B cell (primary cell): ENCODE measurements around the gene ATG4A. TPM values are rescaled to one million over a fixed set of nuclear protein-coding genes. Genes with fewer than 3 reads are reported as not detected.

Experiments
- ATAC-seq: fragments of 200-7000 bp; cut with Tn5 transposase; one replicate; pipeline ENCODE4 v1.10.0; 2021; ENCODE audit warnings: low read depth, mild to moderate bottlenecking, moderate number of reproducible peaks, moderate library complexity
- CTCF ChIA-PET: fragments of 350-600 bp; sonication (Branson Sonifier 250); formaldehyde crosslinking; loops from one replicate; lab custom pipeline; 2021; ENCODE audit warnings: antibody characterized with exemption, inconsistent platforms; lab: Charles Lee
- POLR2A ChIA-PET: fragments of 350-600 bp; sonication (Branson Sonifier 250); formaldehyde crosslinking; loops from one replicate; lab custom pipeline; 2021; ENCODE audit warnings: antibody characterized with exemption; lab: Charles Lee
- DNase-seq: peaks from one replicate; pipeline ENCODE4 v3.0.0; 2013
- H2AFZ ChIP-seq: 2 replicates; pipeline ENCODE4 v1.6.1; 2012; ENCODE audit warnings: mild to moderate bottlenecking, low read depth, low read length; ENCODE audit not compliant: insufficient read depth, poor library complexity, severe bottlenecking
- H3K27ac ChIP-seq, 2 donors: 1 replicate in 1 of 2; 2 replicates in 1 of 2; pipeline ENCODE4 v1.5.1; 2012 to 2013; ENCODE audit warnings: low read length in 2 of 2, mild to moderate bottlenecking in 2 of 2, moderate library complexity in 1 of 2
- H3K27me3 ChIP-seq, 4 experiments: fragments of 200-600 bp in 1 of 4; sonication (generic) in 1 of 4; replicated peaks in 1 of 4; 1 replicate in 2 of 4; 2 replicates in 2 of 4; pipeline versions ENCODE4 v1.6.1 to v1.7.0; 2013 to 2016; ENCODE audit warnings: low read length in 3 of 4, mild to moderate bottlenecking in 2 of 4, mixed read lengths in 1 of 4, moderate library complexity in 1 of 4; ENCODE audit not compliant: insufficient read depth in 4 of 4, control insufficient read depth in 3 of 4; ENCODE audit errors: control extremely low read depth in 1 of 4
- H3K36me3 ChIP-seq, 2 experiments: replicated peaks in 1 of 2; 1 replicate in 1 of 2; 2 replicates in 1 of 2; pipeline versions ENCODE4 v1.6.1 to v1.7.1; 2013; ENCODE audit warnings: low read length in 1 of 2; ENCODE audit not compliant: insufficient read depth in 2 of 2, control insufficient read depth in 1 of 2; ENCODE audit errors: control extremely low read depth in 1 of 2, extremely low read depth in 1 of 2
- H3K4me1 ChIP-seq, 2 donors: fragments of 200-600 bp in 1 of 2; sonication (generic) in 1 of 2; 1 replicate in 1 of 2; 2 replicates in 1 of 2; pipeline versions ENCODE4 v1.5.1 to v1.6.1; 2013 to 2017; ENCODE audit warnings: low read length in 2 of 2; ENCODE audit not compliant: control insufficient read depth in 2 of 2, insufficient read depth in 2 of 2
- H3K4me2 ChIP-seq: replicated peaks from 2 replicates; pipeline ENCODE3; 2012; ENCODE audit warnings: mild to moderate bottlenecking, low read depth, low read length; ENCODE audit not compliant: poor library complexity, severe bottlenecking
- H3K4me3 ChIP-seq, 5 experiments: fragments of 200-600 bp in 1 of 5; sonication (generic) in 1 of 5; 1 replicate in 3 of 5; 2 replicates in 2 of 5; pipeline versions ENCODE4 v1.5.1 to v1.7.0; 2011 to 2016; ENCODE audit warnings: low read length in 4 of 5, mild to moderate bottlenecking in 4 of 5, low read depth in 2 of 5, control low read depth in 1 of 5, moderate library complexity in 1 of 5; ENCODE audit not compliant: insufficient read depth in 1 of 5; ENCODE audit errors: control extremely low read depth in 1 of 5, extremely low read depth in 1 of 5
- H3K79me2 ChIP-seq: fragments of 200-600 bp; sonication (generic); one replicate; pipeline ENCODE4 v1.6.0; 2016; ENCODE audit warnings: low read length; ENCODE audit not compliant: control insufficient read depth, insufficient read depth
- H3K9ac ChIP-seq: fragments of 200-600 bp; sonication (generic); 2 replicates; pipeline ENCODE4 v1.6.1; 2017; ENCODE audit warnings: mild to moderate bottlenecking, low read length, moderate library complexity
- H3K9me3 ChIP-seq, 3 donors: one replicate each; pipeline versions ENCODE4 v1.6.1 to v1.7.1; 2013; ENCODE audit warnings: low read length in 2 of 3; ENCODE audit not compliant: control insufficient read depth in 2 of 3, insufficient read depth in 1 of 3; ENCODE audit errors: control extremely low read depth in 1 of 3
- H4K20me1 ChIP-seq: 2 replicates; pipeline ENCODE4 v1.6.0; 2012; ENCODE audit warnings: mild to moderate bottlenecking, low read length; ENCODE audit not compliant: insufficient read depth, control insufficient read depth, poor library complexity, severe bottlenecking
- H3K27ac Mint-ChIP-seq: one replicate; pipeline ENCODE4 v1.8.0; 2021; ENCODE audit warnings: mixed read lengths
- H3K27me3 Mint-ChIP-seq: one replicate; pipeline ENCODE4 v1.8.0; 2021; ENCODE audit warnings: mixed read lengths
- H3K4me1 Mint-ChIP-seq: one replicate; pipeline ENCODE4 v1.8.0; 2021; ENCODE audit warnings: mixed read lengths
- H3K4me3 Mint-ChIP-seq: one replicate; pipeline ENCODE4 v1.8.0; 2021; ENCODE audit warnings: mixed read lengths
- H3K9me3 Mint-ChIP-seq: one replicate; pipeline ENCODE4 v1.8.0; 2022; ENCODE audit warnings: mixed read lengths; ENCODE audit not compliant: insufficient read depth
- EZH2 ChIP-seq: IDR thresholded peaks from 2 replicates; pipeline ENCODE4 v1.6.1; 2012; ENCODE audit warnings: borderline replicate concordance, low read depth, mild to moderate bottlenecking, moderate library complexity, low read length; ENCODE audit not compliant: insufficient read depth, poor library complexity, severe bottlenecking
- WGBS: methylation state at CpG from one replicate; pipeline ENCODE4 v1.1.5; 2013; ENCODE audit warnings: missing lambda C conversion rate; ENCODE audit not compliant: insufficient coverage; 5-methylcytosine and 5-hydroxymethylcytosine counted together
- intact Hi-C: fragments of 100-400 bp; cut with micrococcal nuclease; formaldehyde crosslinking; loops from one replicate; pipeline ENCODE4 v1.10.0; 2022
- polyA plus RNA-seq: library from polyadenylated mRNA; depleted of rRNA; stranded (reverse); fragments of >200 nt; gene quantifications from 2 replicates; pipeline ENCODE4 v1.2.3, GENCODE V29; 2012
- total RNA-seq, 2 donors: library from RNA; stranded (reverse); fragments of 120-200 nt in 1 of 2; gene quantifications; 1 replicate in 1 of 2; 2 replicates in 1 of 2; pipeline versions ENCODE4 v1.2.3 to v1.2.4, GENCODE V29; 2013 to 2022
- TF ChIP-seq, protein P1 (sequence below): fragments of 200-600 bp; IDR thresholded peaks from one replicate; pipeline ENCODE4 v1.8.0; 2022; ENCODE audit warnings: antibody characterized with exemption, mild to moderate bottlenecking

ATG4A gene
- total and polyA plus RNA-seq, 2 donors (not counting 1 experiment from before 2014, with no cell fraction given) = 6.1 to 11.4 TPM

DNA sequence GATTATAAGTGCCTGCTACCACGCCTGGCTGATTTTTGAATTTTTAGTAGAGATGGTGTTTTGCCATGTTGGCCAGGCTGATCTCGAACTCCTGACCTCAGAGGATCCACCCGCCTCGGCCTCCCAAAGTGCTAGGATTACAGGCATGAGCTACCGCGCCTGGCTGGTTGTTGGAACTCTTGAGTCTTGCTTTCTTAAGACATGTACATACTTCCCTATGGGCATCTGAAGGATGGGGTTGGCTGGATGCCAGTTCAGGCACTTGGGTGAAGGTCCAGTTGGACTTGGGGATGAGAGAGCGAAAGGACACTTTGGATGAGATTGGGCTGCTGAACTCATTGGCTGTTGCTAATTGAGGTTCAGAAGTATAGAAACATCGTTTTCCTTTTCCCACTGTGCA lies 40.5 kb downstream of the ATG4A start:
- no CpG with 5 or more reads among the region's 8 CpGs for WGBS
- H3K4me1 ChIP-seq = no peaks in the 10 kb centered on the region
- no peak overlapping the region for H2AFZ ChIP-seq
- ChIA-PET POLR2A (no interaction called here), CTCF (no interaction called here)
- no peaks in the 10 kb centered on the region for H3K79me2 ChIP-seq
- no peak overlapping the region for H3K4me2 ChIP-seq
- H3K27me3 ChIP-seq = no peaks in the 10 kb centered on the region
- no peaks in the 10 kb centered on the region for H4K20me1 ChIP-seq
- no peak overlapping the region for H3K27ac ChIP-seq
- TF ChIP-seq EZH2 = no peak
- TF ChIP-seq, protein P1, sequence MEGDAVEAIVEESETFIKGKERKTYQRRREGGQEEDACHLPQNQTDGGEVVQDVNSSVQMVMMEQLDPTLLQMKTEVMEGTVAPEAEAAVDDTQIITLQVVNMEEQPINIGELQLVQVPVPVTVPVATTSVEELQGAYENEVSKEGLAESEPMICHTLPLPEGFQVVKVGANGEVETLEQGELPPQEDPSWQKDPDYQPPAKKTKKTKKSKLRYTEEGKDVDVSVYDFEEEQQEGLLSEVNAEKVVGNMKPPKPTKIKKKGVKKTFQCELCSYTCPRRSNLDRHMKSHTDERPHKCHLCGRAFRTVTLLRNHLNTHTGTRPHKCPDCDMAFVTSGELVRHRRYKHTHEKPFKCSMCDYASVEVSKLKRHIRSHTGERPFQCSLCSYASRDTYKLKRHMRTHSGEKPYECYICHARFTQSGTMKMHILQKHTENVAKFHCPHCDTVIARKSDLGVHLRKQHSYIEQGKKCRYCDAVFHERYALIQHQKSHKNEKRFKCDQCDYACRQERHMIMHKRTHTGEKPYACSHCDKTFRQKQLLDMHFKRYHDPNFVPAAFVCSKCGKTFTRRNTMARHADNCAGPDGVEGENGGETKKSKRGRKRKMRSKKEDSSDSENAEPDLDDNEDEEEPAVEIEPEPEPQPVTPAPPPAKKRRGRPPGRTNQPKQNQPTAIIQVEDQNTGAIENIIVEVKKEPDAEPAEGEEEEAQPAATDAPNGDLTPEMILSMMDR = no peak
- H3K4me3 Mint-ChIP-seq = no peak overlapping the region
- DNase-seq (no peak), ATAC-seq (no peak)
- H3K9me3 ChIP-seq = no peaks in the 10 kb centered on the region
- intact Hi-C loops = no loop called here
- peaks cover 3 to 27% of the 10 kb centered on the region in 2 experiments for H3K36me3 ChIP-seq
- no peaks in the 10 kb centered on the region for H3K27me3 Mint-ChIP-seq
- no peak overlapping the region for H3K9ac ChIP-seq
- H3K4me1 Mint-ChIP-seq = no peaks in the 10 kb centered on the region
- no peak overlapping the region for H3K27ac Mint-ChIP-seq
- H3K4me3 ChIP-seq = no peak overlapping the region
- no peaks in the 10 kb centered on the region for H3K9me3 Mint-ChIP-seq

DNA sequence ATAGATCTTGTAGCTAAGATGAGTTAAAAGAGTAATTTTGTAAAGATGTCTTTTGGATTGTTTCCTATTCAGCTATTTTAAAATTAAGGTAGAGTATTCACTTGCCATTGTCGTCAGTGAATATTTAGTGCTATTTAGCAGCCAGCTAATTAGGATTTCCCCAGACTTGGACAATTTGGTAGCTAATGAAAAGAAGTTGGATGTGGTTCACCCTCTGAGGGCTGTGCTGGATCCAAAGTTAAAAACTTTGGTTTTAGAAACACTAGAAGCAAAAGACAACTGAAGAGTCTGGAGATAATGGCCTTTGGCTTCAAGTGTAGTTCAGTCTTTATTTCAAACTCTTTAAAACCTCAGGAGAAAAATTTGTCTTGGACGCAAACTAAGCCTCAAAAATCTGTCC lies 41.3 kb downstream of the ATG4A start:
- Mint-ChIP-seq H3K4me3 (no peak overlapping the region), H3K9me3 (no peaks in the 10 kb centered on the region), H3K27me3 (no peaks in the 10 kb centered on the region), H3K4me1 (no peaks in the 10 kb centered on the region), H3K27ac (no peak overlapping the region)
- no peaks in the 10 kb centered on the region for H4K20me1 ChIP-seq
- intact Hi-C loops = no loop called here
- H3K9me3 ChIP-seq = no peaks in the 10 kb centered on the region
- no peak for TF ChIP-seq EZH2
- TF ChIP-seq, protein P1 = no peak
- H3K27ac ChIP-seq = no peak overlapping the region
- ATAC-seq = no peak
- no peaks in the 10 kb centered on the region for H3K4me1 ChIP-seq
- no peak for DNase-seq
- no peak overlapping the region for H3K4me2 ChIP-seq
- no peaks in the 10 kb centered on the region for H3K27me3 ChIP-seq
- WGBS = no CpG with 5 or more reads among the region's 2 CpGs
- no peak overlapping the region for H2AFZ ChIP-seq
- H3K4me3 ChIP-seq = no peak overlapping the region
- no peak overlapping the region for H3K9ac ChIP-seq
- CTCF ChIA-PET = no interaction called here
- no peaks in the 10 kb centered on the region for H3K79me2 ChIP-seq
- POLR2A ChIA-PET = no interaction called here
- H3K36me3 ChIP-seq = peaks cover 3 to 24% of the 10 kb centered on the region in 2 experiments
